GM19240 (cell line): Measurements from ENCODE around the gene USP34.
"Not testable (repeated sequence)": the region's sequence is repeated elsewhere in the genome, so short reads cannot be mapped to it uniquely, and the experiment has no call there.

Experiments
- DNase-seq: peaks from one replicate; pipeline ENCODE4 v3.0.0; 2011; ENCODE audit warnings: low spot score; ENCODE audit not compliant: insufficient read length

The USP34 gene

DNA sequence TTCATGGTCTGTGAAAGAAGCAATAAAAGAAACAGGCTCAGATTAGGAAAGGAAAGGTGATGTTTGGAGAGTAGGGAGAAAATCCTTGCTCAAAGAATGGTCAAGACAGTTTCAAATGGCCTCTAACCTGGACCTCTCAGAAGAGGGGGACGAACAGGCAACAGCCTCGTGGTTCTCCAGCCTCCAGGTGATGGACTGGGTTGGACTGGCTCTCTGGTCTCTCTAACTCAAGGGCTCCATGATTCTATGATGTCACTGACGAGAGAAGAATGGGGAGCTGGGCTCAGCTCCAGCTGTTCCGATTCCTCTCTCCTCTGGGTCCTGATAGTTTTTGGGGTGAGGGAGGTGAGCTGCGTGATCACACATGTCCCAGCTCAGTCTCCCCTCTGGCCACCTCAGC is 309.0 kb downstream of the USP34 start, which contains the start of gene C2orf74:
C2orf74 (plus strand) TSS at position 301 of the 400 bp plus-strand sequence. CDS start 327 bp downstream, outside the sequence.
- no peak for DNase-seq

DNA sequence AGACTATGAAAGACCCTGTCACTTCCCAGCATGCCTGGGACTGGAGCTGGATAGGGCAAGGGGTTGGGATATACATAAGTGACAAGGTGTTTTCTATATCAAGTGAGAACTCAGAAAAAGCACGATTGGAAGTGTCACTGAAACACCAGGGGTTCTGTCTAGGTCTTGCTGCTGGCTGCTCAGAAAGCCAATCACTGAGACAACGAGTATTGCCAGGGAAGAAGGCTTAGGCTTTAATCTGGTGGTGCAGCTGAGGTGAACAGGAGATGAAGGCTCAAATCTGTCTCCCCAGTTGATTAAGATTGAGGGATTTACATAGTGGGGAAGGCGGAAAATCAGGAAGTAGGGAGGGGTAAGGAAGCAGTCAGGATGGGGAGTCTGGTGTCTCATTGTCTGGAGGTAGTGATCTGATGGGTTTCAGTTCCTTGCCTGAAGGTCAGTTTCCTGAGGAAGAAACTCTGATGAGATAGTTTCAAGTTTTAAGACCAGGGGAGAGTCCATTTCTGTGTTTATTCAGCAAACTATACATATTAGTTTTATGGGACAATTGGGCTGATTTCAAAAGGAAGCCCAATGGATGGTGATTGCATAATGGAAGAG is 312.4 kb downstream of the USP34 start:
- no peak for DNase-seq

DNA sequence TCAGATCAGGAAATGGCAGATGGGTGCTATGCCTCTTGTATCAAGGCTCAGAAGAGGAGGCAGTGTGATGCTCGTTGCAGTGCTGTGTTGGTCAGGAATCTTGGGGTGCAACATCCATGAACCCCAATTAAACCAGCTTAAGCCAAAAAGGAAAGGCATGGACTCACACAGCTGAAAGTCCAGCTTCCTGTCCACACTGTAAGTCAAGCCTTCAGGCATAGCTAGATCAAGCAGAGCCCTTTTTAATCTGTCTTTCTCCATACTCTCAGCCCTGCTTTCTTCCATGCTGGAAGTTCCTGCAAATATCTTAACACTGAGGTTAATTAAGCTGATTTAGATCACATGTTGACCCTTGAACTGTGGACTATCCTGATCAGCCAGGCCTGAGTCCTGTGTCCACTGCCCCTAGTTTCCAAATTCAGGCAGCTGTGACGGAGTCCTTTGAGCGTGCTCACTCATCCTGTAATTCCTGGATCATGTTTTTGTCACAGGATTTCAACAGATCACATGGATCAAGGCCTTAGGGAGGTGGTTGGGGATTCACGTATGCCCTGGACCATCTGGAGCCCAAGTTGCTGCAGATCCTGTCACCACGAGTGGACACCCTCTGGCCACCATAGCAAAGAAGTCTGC is 313.4 kb downstream of the USP34 start:
- DNase-seq, result no peak

DNA sequence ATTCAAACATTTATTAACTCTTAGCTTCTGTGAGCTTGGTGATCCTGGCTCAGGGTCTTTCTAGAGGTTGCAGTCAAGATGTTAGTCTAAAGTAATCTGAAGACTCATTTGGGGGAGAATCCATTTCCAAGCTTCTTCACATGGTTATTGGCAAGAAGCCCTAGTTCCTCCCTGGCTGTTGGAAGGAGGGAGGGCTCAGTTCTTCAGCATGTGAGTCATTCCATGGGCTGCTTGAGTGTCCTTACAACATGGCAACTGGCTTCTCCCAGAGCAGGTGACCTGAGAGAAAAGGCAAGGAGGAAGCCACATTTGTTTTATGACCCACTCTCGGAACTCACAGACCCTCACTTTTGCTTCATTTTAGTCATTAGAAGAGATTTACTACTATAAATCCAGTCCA is 319.5 kb downstream of the USP34 start:
- no peak for DNase-seq

DNA sequence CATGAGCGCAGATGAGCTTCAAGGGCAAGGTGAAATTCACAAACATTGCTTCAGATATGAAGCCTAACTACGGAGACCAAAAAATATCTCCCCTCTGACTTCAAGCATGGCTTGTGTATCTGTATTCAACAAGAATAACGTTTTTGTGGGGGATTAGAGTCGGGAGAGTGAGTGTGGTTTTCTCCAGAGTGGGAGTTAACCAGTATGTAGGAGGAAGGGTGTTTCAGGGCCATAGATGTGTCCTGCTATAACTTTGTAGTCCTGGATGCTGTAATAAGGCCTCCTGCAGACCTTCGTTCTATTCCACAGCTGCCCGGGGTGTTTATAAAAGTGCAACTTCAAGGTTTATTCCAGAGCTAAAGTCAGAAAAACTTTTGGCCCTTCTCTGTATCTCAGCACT is 321.8 kb downstream of the USP34 start:
- no peak for DNase-seq

DNA sequence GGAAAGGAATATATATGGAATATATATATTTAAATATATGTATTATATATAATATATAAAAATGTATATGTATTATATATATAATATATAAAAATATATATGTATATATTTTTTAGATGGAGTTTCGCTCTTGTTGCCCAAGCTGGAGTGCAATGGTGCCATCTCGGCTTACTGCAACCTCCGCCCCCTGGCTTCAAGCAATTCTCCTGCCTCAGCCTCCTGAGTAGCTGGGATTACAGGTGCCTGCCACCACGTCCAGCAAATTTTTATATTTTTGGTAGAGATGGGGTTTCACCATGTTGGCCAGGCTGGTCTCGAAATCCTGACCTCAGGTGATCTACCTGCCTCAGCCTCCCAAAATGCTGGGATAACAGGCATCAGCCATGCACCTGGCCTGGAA is 322.8 kb downstream of the USP34 start:
- DNase-seq, result not testable (repeated sequence)

DNA sequence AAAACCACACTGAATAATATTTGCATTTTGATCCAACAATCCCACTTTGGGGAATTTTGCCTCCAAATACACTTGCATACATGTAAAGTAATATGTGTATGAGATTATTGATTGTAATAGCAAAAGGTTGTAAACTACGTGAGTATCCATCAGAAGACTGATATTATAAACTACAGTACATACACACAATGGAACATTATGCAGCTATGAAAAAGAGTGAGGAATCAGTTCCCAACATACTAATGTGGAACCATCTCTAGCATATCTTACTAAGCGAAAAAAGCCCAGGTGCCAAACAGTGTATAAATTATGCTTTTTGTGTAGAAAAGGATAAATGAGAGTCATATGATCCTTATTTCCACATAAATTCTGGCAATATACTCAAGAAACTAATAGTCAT is 324.9 kb downstream of the USP34 start:
- no peak for DNase-seq

DNA sequence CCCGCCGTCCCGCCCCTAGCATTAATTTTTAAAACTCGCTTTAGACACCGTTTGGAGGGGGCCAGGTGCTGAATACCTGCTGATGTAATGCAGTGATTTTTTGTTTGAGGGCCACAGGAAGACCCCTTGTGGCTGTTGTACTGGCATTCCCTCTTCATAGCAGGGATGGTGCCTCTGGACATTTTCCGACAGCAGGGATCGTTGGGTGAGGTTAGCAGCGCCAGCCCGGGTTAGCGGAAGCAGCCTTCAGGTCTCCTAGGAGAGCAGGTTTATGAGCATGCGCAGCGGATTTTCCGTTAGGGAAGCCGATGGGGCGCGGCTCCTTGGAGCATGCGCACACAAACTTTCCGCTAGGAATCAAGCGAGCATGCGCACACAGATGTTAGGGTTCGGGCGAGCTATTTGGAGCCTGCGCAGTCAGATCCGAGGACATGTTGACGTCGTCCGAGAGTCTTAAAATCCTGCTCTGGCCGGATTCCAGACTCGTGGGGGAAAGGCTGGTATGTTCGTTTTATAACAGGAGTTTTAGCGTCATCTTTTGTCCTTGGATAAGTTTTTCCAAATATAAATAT is 326.1 kb downstream of the USP34 start:
- peak; percentile 80 for DNase-seq

DNA sequence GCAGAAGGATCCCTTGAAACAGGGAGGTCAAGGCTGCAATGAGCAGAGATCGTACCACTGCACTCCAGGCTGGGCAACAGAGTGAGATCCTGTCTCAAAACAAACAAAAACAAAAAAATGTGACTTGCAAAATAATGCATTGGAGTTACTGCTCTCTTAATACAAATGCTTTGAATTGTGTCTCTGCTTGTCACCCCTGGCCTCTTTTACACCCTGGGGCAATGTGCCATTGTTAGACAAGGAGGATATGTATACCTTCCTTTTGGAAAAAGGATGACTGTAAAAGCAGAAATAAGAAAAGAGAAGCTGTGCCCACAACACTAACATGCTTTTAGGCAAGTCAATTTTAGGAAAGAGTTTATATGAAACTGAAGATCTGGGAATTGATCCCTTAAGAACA is 329.7 kb downstream of the USP34 start:
- DNase-seq, result no peak

DNA sequence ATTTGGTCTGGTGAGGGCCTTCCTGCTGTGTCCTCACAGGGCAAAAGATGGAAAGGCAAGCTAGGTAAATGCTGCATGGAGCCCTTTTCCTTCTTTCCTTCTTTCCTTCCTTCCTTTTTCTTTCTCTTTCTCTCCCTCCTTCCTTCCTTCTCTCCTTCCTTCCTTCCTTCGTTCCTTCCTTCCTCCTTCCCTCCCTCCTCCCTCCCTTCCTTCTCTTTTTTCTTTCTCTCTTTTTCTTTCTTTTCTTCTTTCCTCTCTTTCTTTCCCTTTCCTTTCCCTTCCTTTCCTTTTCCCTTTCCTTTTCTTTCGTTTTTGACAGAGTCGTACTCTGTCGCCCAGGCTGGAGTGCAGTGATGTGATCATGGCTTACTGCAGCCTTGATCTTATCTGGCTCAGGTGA is 332.0 kb downstream of the USP34 start:
- DNase-seq, result no peak
